HepG2 (cell line): ENCODE measurements around the gene NBEA. TPM values are rescaled to one million over a fixed set of nuclear protein-coding genes. Genes with fewer than 3 reads are reported as not detected.

Experiments used
- ATAC-seq: fragments of 200-7000 bp; cut with Tn5 transposase; 3 replicates; pipeline ENCODE4 v1.9.1; 2020; ENCODE audit warnings: mild to moderate bottlenecking, moderate library complexity
- BruUV-seq: library from RNA; stranded (reverse); fragments of 400-500 nt; replicated peaks from 2 replicates; lab custom pipeline; 2021; lab: Mats Ljungman, UMichigan
- CTCF ChIA-PET: fragments of 300-600 bp; formaldehyde crosslinking; extraction: SDS; loops from one replicate; lab custom pipeline; 2021; ENCODE audit warnings: low total read pairs, inconsistent platforms, low intra/inter-chr PET ratio; lab: Yijun Ruan, JAX
- POLR2A ChIA-PET: fragments of 350-600 bp; sonication (Branson Sonifier 250); formaldehyde crosslinking; loops from one replicate; lab custom pipeline; 2020; ENCODE audit warnings: antibody characterized with exemption, inconsistent platforms; lab: Yijun Ruan, JAX
- DNase-seq: peaks from one replicate; pipeline ENCODE4 v3.0.0-alpha.2; 2015; ENCODE audit warnings: low spot score
- FAIRE-seq: peaks from 3 replicates; lab custom pipeline; 2011; peaks lifted over from hg19 to GRCh38; lab: Jason Lieb, UNC
- H2AFZ ChIP-seq: one replicate; pipeline ENCODE4 v1.6.1; 2011; ENCODE audit warnings: low read length, inconsistent platforms
- H3K27ac ChIP-seq: fragments of 300-600 bp; 3 replicates; pipeline ENCODE4 v1.8.0; 2011; ENCODE audit warnings: mixed run types, mild to moderate bottlenecking, mixed read lengths, low read length, inconsistent platforms; ENCODE audit not compliant: insufficient read depth; ENCODE audit errors: extremely low read length
- H3K27me3 ChIP-seq, 2 experiments: fragments of 200-600 bp in 1 of 2; 2 replicates in 1 of 2; 3 replicates in 1 of 2; pipeline versions ENCODE4 v1.6.0 to v1.8.0; 2011; ENCODE audit warnings: low read length in 2 of 2, mild to moderate bottlenecking in 2 of 2, moderate library complexity in 2 of 2, inconsistent platforms in 1 of 2; ENCODE audit not compliant: insufficient read depth in 2 of 2, control insufficient read depth in 1 of 2
- H3K36me3 ChIP-seq, 2 experiments: fragments of 200-600 bp in 1 of 2; replicated peaks in 1 of 2; 2 replicates in 1 of 2; 3 replicates in 1 of 2; pipeline versions ENCODE4 v1.5.1 to v1.8.0; 2011; ENCODE audit warnings: low read length in 2 of 2, inconsistent platforms in 1 of 2; ENCODE audit not compliant: insufficient read depth in 2 of 2, control insufficient read depth in 1 of 2
- H3K4me1 ChIP-seq: 2 replicates; pipeline ENCODE4 v1.5.1; 2012; ENCODE audit warnings: low read length, inconsistent platforms; ENCODE audit not compliant: insufficient read depth
- H3K4me2 ChIP-seq: 2 replicates; pipeline ENCODE4 v1.6.0; 2011; ENCODE audit warnings: low read depth, low read length, inconsistent platforms
- H3K4me3 ChIP-seq, 3 experiments: fragments of 200-600 bp in 1 of 3; sonication (generic), shearing (Covaris generic) in 1 of 3; replicated peaks in 1 of 3; 2 replicates each; pipeline ENCODE4 v1.5.1; 2011 to 2016; ENCODE audit warnings: low read length in 3 of 3, inconsistent platforms in 2 of 3, low read depth in 2 of 3, mild to moderate bottlenecking in 2 of 3, control low read depth in 1 of 3, mixed read lengths in 1 of 3; ENCODE audit not compliant: insufficient read depth in 1 of 3
- H3K79me2 ChIP-seq: one replicate; pipeline ENCODE4 v1.6.1; 2011; ENCODE audit warnings: low read length, inconsistent platforms; ENCODE audit not compliant: insufficient read depth
- H3K9ac ChIP-seq: 2 replicates; pipeline ENCODE4 v1.6.0; 2011; ENCODE audit warnings: mild to moderate bottlenecking, low read depth, low read length, inconsistent platforms; ENCODE audit not compliant: insufficient read depth
- H3K9me3 ChIP-seq: 2 replicates; pipeline ENCODE4 v1.5.1; 2012; ENCODE audit warnings: mild to moderate bottlenecking, low read length
- H4K20me1 ChIP-seq: 2 replicates; pipeline ENCODE4 v1.6.0; 2011; ENCODE audit warnings: inconsistent platforms, mild to moderate bottlenecking, low read length, moderate library complexity; ENCODE audit not compliant: insufficient read depth
- FOXK1 ChIP-seq: sonication (generic); formaldehyde crosslinking; IDR thresholded peaks from 2 replicates; pipeline ENCODE4 v1.4.0; 2020; ENCODE audit warnings: low read depth, missing genetic modification reagents, borderline replicate concordance
- ISL2 ChIP-seq: sonication (generic); formaldehyde crosslinking; IDR thresholded peaks from 2 replicates; pipeline ENCODE4 v1.5.0; 2020; ENCODE audit warnings: missing genetic modification reagents
- MAZ ChIP-seq, 2 experiments: sonication (generic) in 1 of 2; formaldehyde crosslinking in 1 of 2; IDR thresholded peaks; 2 replicates each; pipeline versions ENCODE4 v1.5.0 to v1.6.1; 2012 to 2020; ENCODE audit warnings: low read depth in 2 of 2, mild to moderate bottlenecking in 2 of 2, borderline replicate concordance in 1 of 2, improper control_type of control experiment in 1 of 2, low read length in 1 of 2, missing genetic modification reagents in 1 of 2, moderate library complexity in 1 of 2
- ONECUT2 ChIP-seq: sonication (generic); formaldehyde crosslinking; IDR thresholded peaks from 2 replicates; pipeline ENCODE4 v1.4.0; 2020; ENCODE audit warnings: missing genetic modification reagents
- SIX4 ChIP-seq: sonication (generic); formaldehyde crosslinking; IDR thresholded peaks from 2 replicates; pipeline ENCODE4 v1.4.0; 2020; ENCODE audit warnings: missing genetic modification reagents
- SP1 ChIP-seq, 2 experiments: fragments of 450-650 bp in 1 of 2; sonication (generic) in 1 of 2; formaldehyde crosslinking in 1 of 2; IDR thresholded peaks; 2 replicates each; pipeline versions ENCODE4 v1.4.0 to v1.6.1; 2016 to 2020; ENCODE audit warnings: missing genetic modification reagents in 1 of 2
- SRSF9 ChIP-seq: fragments of 200-400 bp; formaldehyde crosslinking; IDR thresholded peaks from 2 replicates; pipeline ENCODE4 v1.6.1; 2018; ENCODE audit warnings: borderline replicate concordance, mild to moderate bottlenecking, low read depth, low read length; ENCODE audit not compliant: insufficient read depth, poor library complexity, severe bottlenecking
- ZBTB38 ChIP-seq: sonication (generic); formaldehyde crosslinking; IDR thresholded peaks from 2 replicates; pipeline ENCODE4 v1.5.1; 2020; ENCODE audit warnings: mild to moderate bottlenecking, missing genetic modification reagents
- ZNF567 ChIP-seq: sonication (generic); formaldehyde crosslinking; IDR thresholded peaks from 2 replicates; pipeline ENCODE4 v1.8.1; 2023; ENCODE audit warnings: mild to moderate bottlenecking, missing genetic modification reagents, borderline replicate concordance
- ZNF703 ChIP-seq: sonication (generic); formaldehyde crosslinking; IDR thresholded peaks from 2 replicates; pipeline ENCODE4 v1.5.1; 2020; ENCODE audit warnings: missing genetic modification reagents, mild to moderate bottlenecking, moderate library complexity, borderline replicate concordance
- in situ Hi-C: cut with HindIII; loops from 2 replicates; pipeline ENCODE4 v1.10.0; 2017; ENCODE audit warnings: low pct_unique_long_range_greater_than_20kb; ENCODE audit not compliant: extremely low pct_ligation_motif_present
- intact Hi-C: fragments of 100-400 bp; cut with micrococcal nuclease; formaldehyde crosslinking; loops from one replicate; pipeline ENCODE4 v1.10.0; 2022; ENCODE audit not compliant: unreplicated experiment
- polyA plus RNA-seq, 8 experiments: library from polyadenylated mRNA; depleted of rRNA in 3 of 8; stranded (reverse) in 7 of 8; unstranded in 1 of 8; fragments of >200 nt; fragmentation: Illumina TruSeq in 4 of 8; extraction: Trizol in 4 of 8; gene quantifications; 2 replicates each; pipeline versions ENCODE4 v1.2.1 to v1.2.3, GENCODE V29; 2011 to 2016; ENCODE audit warnings: low read depth in 4 of 8, missing spikeins in 1 of 8, mixed read lengths in 1 of 8; ENCODE audit not compliant: insufficient read depth in 1 of 8
- total RNA-seq, 5 experiments: library from RNA; depleted of rRNA; stranded (reverse); fragments of >200 nt; fragmentation: Illumina TruSeq; extraction: Trizol; gene quantifications; 2 replicates each; pipeline ENCODE4 v1.2.3, GENCODE V29; 2016; ENCODE audit warnings: low read depth in 1 of 5
- TF ChIP-seq, protein P1 (sequence below): sonication (generic); formaldehyde crosslinking; IDR thresholded peaks from 2 replicates; pipeline ENCODE4 v1.5.0; 2020; ENCODE audit warnings: missing genetic modification reagents, mild to moderate bottlenecking, borderline replicate concordance
- TF ChIP-seq, protein P2 (sequence below): sonication (generic); formaldehyde crosslinking; IDR thresholded peaks from 2 replicates; pipeline ENCODE4 v1.5.0; 2020; ENCODE audit warnings: missing genetic modification reagents
- TF ChIP-seq, protein P3 (sequence below): sonication (generic); formaldehyde crosslinking; IDR thresholded peaks from 2 replicates; pipeline ENCODE4 v1.4.0; 2020; ENCODE audit warnings: missing genetic modification reagents
- TF ChIP-seq, protein P4 (sequence below): sonication (generic); formaldehyde crosslinking; IDR thresholded peaks from 2 replicates; pipeline ENCODE4 v1.4.0; 2020; ENCODE audit warnings: missing genetic modification reagents, borderline replicate concordance

Gene NBEA
- total and polyA plus RNA-seq, 2 of the 13 experiments (the other 11 are each of a cell fraction or from before 2014, with no cell fraction given), result 2.7 to 2.8 TPM

DNA sequence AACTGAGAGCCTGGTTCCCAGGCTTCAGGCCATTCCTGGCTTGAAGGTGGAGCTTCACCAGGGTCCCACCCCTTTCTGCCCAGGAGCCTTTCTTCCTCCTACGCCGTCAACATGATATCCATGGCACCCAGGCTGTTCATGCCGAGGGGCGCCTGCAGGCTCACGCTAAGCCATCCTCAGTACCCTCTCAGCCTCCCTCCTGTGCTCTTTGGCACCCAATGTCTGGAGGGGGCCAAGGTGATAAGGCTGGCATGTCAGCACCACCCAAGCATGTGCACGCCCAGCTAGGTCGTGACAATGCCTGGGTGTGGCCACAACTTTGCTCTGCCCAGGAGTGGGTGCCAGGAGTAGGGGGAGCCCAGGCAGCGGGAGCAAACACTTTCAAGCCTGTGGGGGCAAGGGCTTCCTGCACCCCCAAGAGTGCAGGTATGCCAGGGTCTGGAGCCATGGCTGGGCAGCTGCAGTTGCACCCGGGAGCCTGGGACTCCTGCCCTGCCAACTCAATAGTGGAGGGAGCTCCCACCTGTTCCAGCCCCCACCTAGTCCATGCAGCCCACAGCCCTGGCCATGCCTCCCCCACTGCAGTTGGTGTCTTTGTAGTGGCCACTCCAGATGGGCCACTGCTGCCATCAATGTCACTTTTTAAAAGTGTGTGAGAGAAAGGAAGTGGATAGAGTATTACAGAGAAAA lies 314.5 kb downstream of the NBEA start (continued):
- TF ChIP-seq ZBTB38 (CRISPR knock-in tag), result no peak
- no peak for TF ChIP-seq SRSF9
- TF ChIP-seq SP1 (IDR thresholded peaks at IDR 0.05), result no peak
- no peak for TF ChIP-seq SP1 (CRISPR knock-in tag; IDR thresholded peaks at IDR 0.05)
- no peak for TF ChIP-seq ONECUT2 (CRISPR knock-in tag)
- TF ChIP-seq, protein P1, sequence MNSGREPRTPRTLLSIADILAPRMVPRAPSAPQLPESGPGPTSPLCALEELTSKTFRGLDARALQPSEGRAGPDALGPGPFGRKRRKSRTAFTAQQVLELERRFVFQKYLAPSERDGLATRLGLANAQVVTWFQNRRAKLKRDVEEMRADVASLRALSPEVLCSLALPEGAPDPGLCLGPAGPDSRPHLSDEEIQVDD (CRISPR knock-in tag), result no peak
- TF ChIP-seq SIX4 (CRISPR knock-in tag), result no peak
- TF ChIP-seq, protein P2, sequence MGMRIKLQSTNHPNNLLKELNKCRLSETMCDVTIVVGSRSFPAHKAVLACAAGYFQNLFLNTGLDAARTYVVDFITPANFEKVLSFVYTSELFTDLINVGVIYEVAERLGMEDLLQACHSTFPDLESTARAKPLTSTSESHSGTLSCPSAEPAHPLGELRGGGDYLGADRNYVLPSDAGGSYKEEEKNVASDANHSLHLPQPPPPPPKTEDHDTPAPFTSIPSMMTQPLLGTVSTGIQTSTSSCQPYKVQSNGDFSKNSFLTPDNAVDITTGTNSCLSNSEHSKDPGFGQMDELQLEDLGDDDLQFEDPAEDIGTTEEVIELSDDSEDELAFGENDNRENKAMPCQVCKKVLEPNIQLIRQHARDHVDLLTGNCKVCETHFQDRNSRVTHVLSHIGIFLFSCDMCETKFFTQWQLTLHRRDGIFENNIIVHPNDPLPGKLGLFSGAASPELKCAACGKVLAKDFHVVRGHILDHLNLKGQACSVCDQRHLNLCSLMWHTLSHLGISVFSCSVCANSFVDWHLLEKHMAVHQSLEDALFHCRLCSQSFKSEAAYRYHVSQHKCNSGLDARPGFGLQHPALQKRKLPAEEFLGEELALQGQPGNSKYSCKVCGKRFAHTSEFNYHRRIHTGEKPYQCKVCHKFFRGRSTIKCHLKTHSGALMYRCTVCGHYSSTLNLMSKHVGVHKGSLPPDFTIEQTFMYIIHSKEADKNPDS (CRISPR knock-in tag), result no peak
- no peak for TF ChIP-seq ZNF703 (CRISPR knock-in tag)

GRCh38 chr13:35260316-35260715 lies 318.2 kb downstream of the NBEA start:
- Histone ChIP-seq H3K9ac (no peak overlapping the region), H4K20me1 (no peaks in the 10 kb centered on the region), H3K79me2 (no peaks in the 10 kb centered on the region), H3K9me3 (no peaks in the 10 kb centered on the region), H3K36me3 (no peaks in the 10 kb centered on the region), H3K27me3 (no peaks in the 10 kb centered on the region), H3K4me1 (no peaks in the 10 kb centered on the region), H3K27ac (no peak overlapping the region), H2AFZ (no peak overlapping the region), H3K4me2 (no peak overlapping the region), H3K4me3 (no peak overlapping the region)
- ChIA-PET POLR2A (no interaction called here), CTCF (no interaction called here)
- no TSS peak for BruUV-seq
- ATAC-seq (no peak), DNase-seq (no peak), FAIRE-seq (no peak)
- in situ Hi-C loops, result no loop called here
- intact Hi-C loops, result no loop called here
- TF ChIP-seq ZNF703 (CRISPR knock-in tag) (no peak), ISL2 (CRISPR knock-in tag) (no peak), ZNF567 (CRISPR knock-in tag) (no peak), MAZ (IDR thresholded peaks at IDR 0.05; ENCODE audit: borderline replicate concordance, low read depth, low read length) (no peak), MAZ (CRISPR knock-in tag; IDR thresholded peaks at IDR 0.05; ENCODE audit: low read depth) (no peak), FOXK1 (CRISPR knock-in tag) (no peak)
- TF ChIP-seq, protein P3, sequence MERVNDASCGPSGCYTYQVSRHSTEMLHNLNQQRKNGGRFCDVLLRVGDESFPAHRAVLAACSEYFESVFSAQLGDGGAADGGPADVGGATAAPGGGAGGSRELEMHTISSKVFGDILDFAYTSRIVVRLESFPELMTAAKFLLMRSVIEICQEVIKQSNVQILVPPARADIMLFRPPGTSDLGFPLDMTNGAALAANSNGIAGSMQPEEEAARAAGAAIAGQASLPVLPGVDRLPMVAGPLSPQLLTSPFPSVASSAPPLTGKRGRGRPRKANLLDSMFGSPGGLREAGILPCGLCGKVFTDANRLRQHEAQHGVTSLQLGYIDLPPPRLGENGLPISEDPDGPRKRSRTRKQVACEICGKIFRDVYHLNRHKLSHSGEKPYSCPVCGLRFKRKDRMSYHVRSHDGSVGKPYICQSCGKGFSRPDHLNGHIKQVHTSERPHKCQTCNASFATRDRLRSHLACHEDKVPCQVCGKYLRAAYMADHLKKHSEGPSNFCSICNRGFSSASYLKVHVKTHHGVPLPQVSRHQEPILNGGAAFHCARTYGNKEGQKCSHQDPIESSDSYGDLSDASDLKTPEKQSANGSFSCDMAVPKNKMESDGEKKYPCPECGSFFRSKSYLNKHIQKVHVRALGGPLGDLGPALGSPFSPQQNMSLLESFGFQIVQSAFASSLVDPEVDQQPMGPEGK (CRISPR knock-in tag), result no peak
- TF ChIP-seq, protein P4, sequence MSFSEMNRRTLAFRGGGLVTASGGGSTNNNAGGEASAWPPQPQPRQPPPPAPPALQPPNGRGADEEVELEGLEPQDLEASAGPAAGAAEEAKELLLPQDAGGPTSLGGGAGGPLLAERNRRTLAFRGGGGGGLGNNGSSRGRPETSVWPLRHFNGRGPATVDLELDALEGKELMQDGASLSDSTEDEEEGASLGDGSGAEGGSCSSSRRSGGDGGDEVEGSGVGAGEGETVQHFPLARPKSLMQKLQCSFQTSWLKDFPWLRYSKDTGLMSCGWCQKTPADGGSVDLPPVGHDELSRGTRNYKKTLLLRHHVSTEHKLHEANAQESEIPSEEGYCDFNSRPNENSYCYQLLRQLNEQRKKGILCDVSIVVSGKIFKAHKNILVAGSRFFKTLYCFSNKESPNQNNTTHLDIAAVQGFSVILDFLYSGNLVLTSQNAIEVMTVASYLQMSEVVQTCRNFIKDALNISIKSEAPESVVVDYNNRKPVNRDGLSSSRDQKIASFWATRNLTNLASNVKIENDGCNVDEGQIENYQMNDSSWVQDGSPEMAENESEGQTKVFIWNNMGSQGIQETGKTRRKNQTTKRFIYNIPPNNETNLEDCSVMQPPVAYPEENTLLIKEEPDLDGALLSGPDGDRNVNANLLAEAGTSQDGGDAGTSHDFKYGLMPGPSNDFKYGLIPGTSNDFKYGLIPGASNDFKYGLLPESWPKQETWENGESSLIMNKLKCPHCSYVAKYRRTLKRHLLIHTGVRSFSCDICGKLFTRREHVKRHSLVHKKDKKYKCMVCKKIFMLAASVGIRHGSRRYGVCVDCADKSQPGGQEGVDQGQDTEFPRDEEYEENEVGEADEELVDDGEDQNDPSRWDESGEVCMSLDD, result no peak
